Measurements from ENCODE around the gene CES2.

- no peak for TF ChIP-seq CTCF (IDR thresholded peaks at IDR 0.05)
- no peak for TF ChIP-seq POLR2A (IDR thresholded peaks at IDR 0.05)
- TF ChIP-seq POLR2AphosphoS5 (IDR thresholded peaks at IDR 0.05) = no peak
Measured at GRCh38 chr16:66889622-66890021, 45.7 kb upstream of the CES2 start.
